Loucy (cell line): ENCODE measurements around the gene HEPHL1.

ENCODE experiments used
- H2AFZ ChIP-seq: fragments of 200-600 bp; sonication (generic); 2 replicates; pipeline ENCODE4 v1.6.0; 2016; ENCODE audit warnings: antibody characterized with exemption, mild to moderate bottlenecking, low read length, moderate library complexity
- H3F3A ChIP-seq: fragments of 200-600 bp; 2 replicates; pipeline ENCODE4 v1.6.0; 2016; ENCODE audit warnings: antibody characterized with exemption, low read depth, mild to moderate bottlenecking
- H3K27me3 ChIP-seq: fragments of 200-600 bp; sonication (generic); 2 replicates; pipeline ENCODE4 v1.6.1; 2014; ENCODE audit warnings: low read length, mild to moderate bottlenecking; ENCODE audit not compliant: insufficient read depth, poor library complexity, severe bottlenecking
- H3K36me3 ChIP-seq: fragments of 200-600 bp; sonication (generic); 2 replicates; pipeline ENCODE4 v1.6.1; 2016; ENCODE audit warnings: low read length; ENCODE audit not compliant: insufficient read depth
- H3K4me1 ChIP-seq: fragments of 200-600 bp; sonication (generic); 2 replicates; pipeline ENCODE4 v1.5.1; 2014; ENCODE audit warnings: low read length, mild to moderate bottlenecking; ENCODE audit not compliant: insufficient read depth, poor library complexity, severe bottlenecking
- H3K4me2 ChIP-seq: fragments of 200-600 bp; sonication (generic); 2 replicates; pipeline ENCODE4 v1.6.0; 2014; ENCODE audit warnings: antibody characterized with exemption, low read length, low read depth, mild to moderate bottlenecking; ENCODE audit not compliant: poor library complexity, severe bottlenecking
- H3K4me3 ChIP-seq: fragments of 200-600 bp; sonication (generic); 2 replicates; pipeline ENCODE4 v1.5.1; 2014; ENCODE audit warnings: low read length, mild to moderate bottlenecking, mixed read lengths; ENCODE audit not compliant: poor library complexity, severe bottlenecking
- H3K79me2 ChIP-seq: fragments of 200-600 bp; sonication (generic); 2 replicates; pipeline ENCODE4 v1.6.1; 2014; ENCODE audit warnings: low read length; ENCODE audit not compliant: insufficient read depth
- H3K9ac ChIP-seq: fragments of 200-600 bp; sonication (generic); 2 replicates; pipeline ENCODE4 v1.6.0; 2014; ENCODE audit warnings: mild to moderate bottlenecking, low read depth, low read length, moderate library complexity; ENCODE audit not compliant: poor library complexity, severe bottlenecking
- H3K9me2 ChIP-seq: fragments of 200-600 bp; sonication (generic); replicated peaks from 2 replicates; pipeline ENCODE4 v1.6.1; 2016; ENCODE audit warnings: low read depth, low read length, mixed read lengths
- H3K9me3 ChIP-seq: fragments of 200-600 bp; sonication (generic); 2 replicates; pipeline ENCODE4 v1.6.1; 2014; ENCODE audit warnings: mild to moderate bottlenecking, antibody characterized with exemption, low read length, low read depth; ENCODE audit not compliant: insufficient read depth
- H4K20me1 ChIP-seq: fragments of 200-600 bp; sonication (generic); 2 replicates; pipeline ENCODE4 v1.6.0; 2014; ENCODE audit warnings: antibody characterized with exemption, low read length, mild to moderate bottlenecking; ENCODE audit not compliant: insufficient read depth, poor library complexity, severe bottlenecking
- EZH2phosphoT487 ChIP-seq: fragments of 200-600 bp; IDR thresholded peaks from 2 replicates; pipeline ENCODE4 v1.6.1; 2018; ENCODE audit warnings: antibody characterized with exemption, mild to moderate bottlenecking, moderate library complexity, borderline replicate concordance
- TF ChIP-seq, protein P1 (sequence below): fragments of 200-600 bp; sonication (generic); conservative IDR thresholded peaks from 2 replicates; pipeline ENCODE4 v1.5.1; 2014; ENCODE audit warnings: mild to moderate bottlenecking, antibody characterized with exemption, low read length

The HEPHL1 gene

DNA sequence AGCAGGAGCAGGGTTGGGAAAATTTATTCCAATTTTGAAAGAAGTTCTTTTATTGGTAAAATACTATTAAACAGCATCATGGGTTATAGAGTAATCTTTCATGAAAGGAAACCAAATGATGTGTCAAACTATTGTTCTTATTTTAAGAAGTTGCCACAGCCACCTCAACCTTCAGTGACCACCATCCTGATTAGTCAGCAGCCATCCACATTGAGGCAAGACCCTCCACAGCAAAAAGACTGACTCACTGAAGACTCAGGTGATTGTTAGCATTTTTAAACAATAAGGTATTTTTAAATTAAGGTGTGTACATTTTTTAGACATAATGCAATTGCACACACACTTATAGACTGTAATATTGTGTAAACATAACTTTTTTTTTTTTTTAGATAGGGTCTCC lies 3.7 kb upstream of the HEPHL1 start:
- TF ChIP-seq, protein P1, sequence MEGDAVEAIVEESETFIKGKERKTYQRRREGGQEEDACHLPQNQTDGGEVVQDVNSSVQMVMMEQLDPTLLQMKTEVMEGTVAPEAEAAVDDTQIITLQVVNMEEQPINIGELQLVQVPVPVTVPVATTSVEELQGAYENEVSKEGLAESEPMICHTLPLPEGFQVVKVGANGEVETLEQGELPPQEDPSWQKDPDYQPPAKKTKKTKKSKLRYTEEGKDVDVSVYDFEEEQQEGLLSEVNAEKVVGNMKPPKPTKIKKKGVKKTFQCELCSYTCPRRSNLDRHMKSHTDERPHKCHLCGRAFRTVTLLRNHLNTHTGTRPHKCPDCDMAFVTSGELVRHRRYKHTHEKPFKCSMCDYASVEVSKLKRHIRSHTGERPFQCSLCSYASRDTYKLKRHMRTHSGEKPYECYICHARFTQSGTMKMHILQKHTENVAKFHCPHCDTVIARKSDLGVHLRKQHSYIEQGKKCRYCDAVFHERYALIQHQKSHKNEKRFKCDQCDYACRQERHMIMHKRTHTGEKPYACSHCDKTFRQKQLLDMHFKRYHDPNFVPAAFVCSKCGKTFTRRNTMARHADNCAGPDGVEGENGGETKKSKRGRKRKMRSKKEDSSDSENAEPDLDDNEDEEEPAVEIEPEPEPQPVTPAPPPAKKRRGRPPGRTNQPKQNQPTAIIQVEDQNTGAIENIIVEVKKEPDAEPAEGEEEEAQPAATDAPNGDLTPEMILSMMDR = no peak
- TF ChIP-seq EZH2phosphoT487 = no peak
- no peaks in the 10 kb centered on the region for H3K79me2 ChIP-seq
- H3K4me2 ChIP-seq = no peak overlapping the region
- H3K36me3 ChIP-seq = no peaks in the 10 kb centered on the region
- no peaks in the 10 kb centered on the region for H3K9me2 ChIP-seq
- H3K9ac ChIP-seq = no peak overlapping the region
- H3K9me3 ChIP-seq = no peaks in the 10 kb centered on the region
- no peaks in the 10 kb centered on the region for H3K4me1 ChIP-seq
- H2AFZ ChIP-seq = no peak overlapping the region
- H3K4me3 ChIP-seq = no peak overlapping the region
- H3F3A ChIP-seq = no peaks in the 10 kb centered on the region
- H3K27me3 ChIP-seq = peaks cover 4% of the 10 kb centered on the region
- H4K20me1 ChIP-seq = no peaks in the 10 kb centered on the region

DNA sequence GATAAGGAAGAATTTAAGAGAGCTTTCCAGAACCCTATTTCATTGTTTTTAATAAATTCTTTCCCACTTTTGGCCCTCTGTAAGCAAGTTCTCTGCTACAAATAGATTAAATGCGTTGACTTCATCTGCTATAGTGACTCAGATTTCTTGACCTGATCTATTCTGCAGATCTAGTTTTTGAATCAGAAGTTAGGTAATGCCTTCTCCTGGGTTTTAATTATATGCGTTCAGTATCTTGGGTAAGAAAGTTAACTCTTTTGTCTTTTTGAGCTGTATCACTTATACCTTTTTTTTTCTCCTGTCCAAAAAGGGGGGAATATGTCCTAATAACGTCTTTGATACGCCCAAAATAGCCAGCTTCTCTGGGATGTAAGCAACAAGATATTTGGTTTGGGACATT lies 2.4 kb upstream of the HEPHL1 start:
- no peak overlapping the region for H3K9ac ChIP-seq
- TF ChIP-seq, protein P1 = no peak
- TF ChIP-seq EZH2phosphoT487 = no peak

DNA sequence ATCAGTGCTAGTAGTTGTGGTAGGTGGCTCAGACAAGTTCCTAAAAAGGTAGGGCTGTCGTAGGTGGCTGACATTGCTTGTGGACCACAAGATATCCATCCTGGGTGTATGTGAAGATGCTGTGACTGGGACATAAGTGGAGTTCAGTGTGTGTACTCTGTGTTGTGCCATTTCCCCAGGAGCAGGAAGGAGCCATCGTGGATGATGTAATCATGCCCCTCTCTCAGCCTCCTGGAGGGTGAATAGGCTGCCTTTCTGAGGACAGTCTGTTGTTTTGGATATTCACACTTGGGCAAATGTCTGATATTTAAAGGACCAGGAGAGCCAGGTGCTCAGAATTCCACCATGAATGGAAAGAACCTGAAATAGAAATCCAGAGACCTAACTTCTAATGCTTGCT lies 2.7 kb downstream of the HEPHL1 start:
- H4K20me1 ChIP-seq = no peaks in the 10 kb centered on the region
- H3K9me2 ChIP-seq = no peaks in the 10 kb centered on the region
- H2AFZ ChIP-seq = no peak overlapping the region
- no peak overlapping the region for H3K9ac ChIP-seq
- no peaks in the 10 kb centered on the region for H3K79me2 ChIP-seq
- TF ChIP-seq, protein P1 = no peak
- no peak for TF ChIP-seq EZH2phosphoT487
- no peaks in the 10 kb centered on the region for H3F3A ChIP-seq
- peaks cover 4% of the 10 kb centered on the region for H3K27me3 ChIP-seq
- no peaks in the 10 kb centered on the region for H3K36me3 ChIP-seq
- H3K4me1 ChIP-seq = no peaks in the 10 kb centered on the region
- H3K4me3 ChIP-seq = no peak overlapping the region
- H3K9me3 ChIP-seq = no peaks in the 10 kb centered on the region
- H3K4me2 ChIP-seq = no peak overlapping the region

More for the DNA sequence above, 2.4 kb upstream of the HEPHL1 start:
- Histone ChIP-seq H2AFZ (no peak overlapping the region), H3K4me2 (no peak overlapping the region), H3F3A (no peaks in the 10 kb centered on the region), H3K79me2 (no peaks in the 10 kb centered on the region), H3K36me3 (no peaks in the 10 kb centered on the region), H3K9me3 (no peaks in the 10 kb centered on the region), H3K4me1 (no peaks in the 10 kb centered on the region), H3K4me3 (no peak overlapping the region), H3K9me2 (no peaks in the 10 kb centered on the region), H4K20me1 (no peaks in the 10 kb centered on the region), H3K27me3 (peaks cover 4% of the 10 kb centered on the region)
